ENCODE results near the gene GRB10.
"Not testable (repeated sequence)": the region's sequence is repeated elsewhere in the genome, so short reads cannot be mapped to it uniquely, and the experiment has no call there.

The GRB10 gene

GRCh38 chr7:50599385-50599784 lies 183.3 kb downstream of the GRB10 start:
- no peak for DNase-seq

DNA sequence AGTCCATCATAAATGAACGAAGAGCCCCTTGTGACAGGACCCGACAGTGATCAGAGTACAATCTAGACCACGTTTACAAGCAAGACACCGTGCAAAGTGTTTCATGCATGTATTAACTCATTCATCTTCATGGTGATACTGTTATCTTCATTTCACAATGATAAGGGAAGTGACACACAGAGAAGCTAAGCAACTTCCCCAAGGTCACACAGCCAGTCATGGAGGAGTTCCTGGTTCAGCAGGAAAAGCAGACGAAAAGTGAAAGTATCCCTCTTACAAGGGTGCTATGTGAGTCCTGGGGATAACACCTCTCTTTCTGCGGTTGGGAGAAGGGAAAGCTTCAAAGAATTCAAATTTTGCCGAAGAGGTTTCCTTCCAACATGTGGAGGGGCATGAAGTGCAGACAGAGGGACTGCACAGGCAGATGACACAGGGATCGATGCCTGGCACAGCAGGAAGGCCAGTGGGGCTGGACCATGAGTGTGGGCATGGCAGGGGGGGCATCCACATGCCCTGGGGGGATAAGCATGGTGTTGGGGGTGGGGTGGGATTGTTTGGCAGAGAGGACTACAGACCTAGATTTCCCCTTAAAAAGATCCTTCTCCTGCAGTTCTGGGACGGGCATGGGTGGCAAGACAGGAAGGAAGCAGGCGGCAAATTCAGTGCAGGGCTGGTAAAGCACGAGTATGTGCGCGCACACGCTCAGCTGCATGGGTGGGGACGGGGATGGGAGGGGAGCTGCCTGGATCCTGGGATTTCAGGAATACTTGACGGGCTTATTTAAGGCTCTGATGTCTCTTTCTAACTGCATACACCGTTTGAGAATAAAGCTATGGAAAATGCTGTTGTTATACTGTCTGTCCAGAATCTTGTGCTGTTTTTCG lies 184.0 kb downstream of the GRB10 start:
- DNase-seq, result no peak

DNA sequence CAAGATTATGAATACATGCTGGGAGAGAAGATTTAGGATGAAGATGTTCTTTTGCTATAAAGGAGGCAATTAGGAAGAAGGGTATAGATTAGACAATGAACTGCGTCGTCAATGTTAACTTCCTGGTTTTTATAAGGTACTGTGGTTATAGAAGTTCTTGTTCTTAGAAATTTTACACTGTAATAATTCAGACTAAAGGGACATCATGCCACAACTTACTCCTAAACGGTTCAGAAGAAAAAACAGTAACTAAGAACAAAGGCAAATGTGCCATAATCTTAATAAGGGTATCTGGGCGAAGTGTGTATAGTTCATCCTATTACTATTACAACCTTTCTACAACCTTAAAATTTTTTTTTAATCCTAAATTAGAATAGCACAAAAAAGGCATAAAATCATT lies 186.2 kb downstream of the GRB10 start:
- DNase-seq, result no peak

DNA sequence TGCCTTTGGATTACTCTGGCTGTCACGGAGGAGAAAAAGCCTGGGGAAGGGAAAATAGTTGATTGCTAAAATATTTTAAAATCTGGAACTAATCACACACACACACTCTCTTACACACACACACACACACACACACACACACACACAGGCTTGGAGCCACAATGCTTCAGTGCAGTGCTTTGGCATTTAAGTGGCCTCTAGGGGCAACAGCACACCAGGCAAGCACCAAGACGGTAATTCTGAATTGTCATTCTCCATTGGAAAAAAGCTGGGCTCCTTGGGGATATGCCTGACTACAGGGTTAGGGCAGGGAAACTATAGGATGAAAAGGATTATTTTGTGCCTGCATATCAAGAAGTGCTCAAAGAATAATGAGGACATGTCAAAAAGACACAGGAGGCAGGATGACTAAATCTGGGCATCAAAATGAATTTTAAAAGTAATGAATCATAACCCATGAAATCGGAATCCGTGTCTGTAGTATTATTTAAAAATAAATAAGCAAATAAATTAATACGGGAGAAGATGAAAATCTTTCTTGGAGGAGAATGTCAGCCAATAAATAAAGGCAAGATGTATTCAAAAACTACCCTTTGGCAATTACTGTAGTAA lies 187.1 kb downstream of the GRB10 start:
- DNase-seq, result peak; percentile 22

GRCh38 chr7:50594734-50595485 lies 187.8 kb downstream of the GRB10 start:
- DNase-seq, result no peak

DNA sequence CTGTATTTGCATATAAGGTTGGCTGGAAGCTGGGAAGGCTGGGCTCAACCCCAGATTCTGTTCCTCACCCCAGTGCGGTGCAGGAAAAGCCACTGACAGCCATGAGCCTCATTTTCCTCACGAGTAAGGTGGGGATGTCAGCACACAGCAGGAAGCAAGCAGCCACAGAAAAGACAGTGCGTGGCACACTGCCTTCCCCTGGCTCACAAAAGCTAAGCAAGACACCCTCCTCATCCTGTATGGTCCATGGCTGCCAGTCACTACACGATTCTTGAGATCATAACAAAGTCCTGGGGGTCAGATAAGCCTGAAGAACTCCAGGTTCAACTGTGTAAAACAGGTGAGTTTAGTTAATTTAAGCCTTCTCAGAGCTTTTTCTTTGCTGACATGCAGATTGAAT lies 188.6 kb downstream of the GRB10 start:
- DNase-seq, result no peak

DNA sequence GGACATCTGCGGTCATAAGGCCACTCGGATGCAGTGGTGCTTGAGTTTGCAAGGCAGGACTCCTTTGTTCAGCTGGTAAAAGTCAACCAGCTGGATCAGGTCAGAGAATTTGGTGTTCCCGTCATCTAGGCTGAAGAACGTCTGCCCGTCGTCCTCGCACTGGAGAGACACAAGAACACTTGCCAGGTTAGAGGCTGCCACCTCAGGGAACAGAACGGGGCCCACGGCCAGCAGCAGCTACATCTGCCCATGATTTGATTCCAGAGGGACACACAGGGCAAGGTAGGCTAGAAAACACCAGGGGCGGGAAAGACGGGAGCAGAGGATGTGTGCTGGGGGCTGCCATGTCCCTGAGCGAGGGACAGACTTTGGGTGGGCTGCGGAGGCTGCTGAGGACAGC lies 189.8 kb downstream of the GRB10 start:
- DNase-seq, result no peak

DNA sequence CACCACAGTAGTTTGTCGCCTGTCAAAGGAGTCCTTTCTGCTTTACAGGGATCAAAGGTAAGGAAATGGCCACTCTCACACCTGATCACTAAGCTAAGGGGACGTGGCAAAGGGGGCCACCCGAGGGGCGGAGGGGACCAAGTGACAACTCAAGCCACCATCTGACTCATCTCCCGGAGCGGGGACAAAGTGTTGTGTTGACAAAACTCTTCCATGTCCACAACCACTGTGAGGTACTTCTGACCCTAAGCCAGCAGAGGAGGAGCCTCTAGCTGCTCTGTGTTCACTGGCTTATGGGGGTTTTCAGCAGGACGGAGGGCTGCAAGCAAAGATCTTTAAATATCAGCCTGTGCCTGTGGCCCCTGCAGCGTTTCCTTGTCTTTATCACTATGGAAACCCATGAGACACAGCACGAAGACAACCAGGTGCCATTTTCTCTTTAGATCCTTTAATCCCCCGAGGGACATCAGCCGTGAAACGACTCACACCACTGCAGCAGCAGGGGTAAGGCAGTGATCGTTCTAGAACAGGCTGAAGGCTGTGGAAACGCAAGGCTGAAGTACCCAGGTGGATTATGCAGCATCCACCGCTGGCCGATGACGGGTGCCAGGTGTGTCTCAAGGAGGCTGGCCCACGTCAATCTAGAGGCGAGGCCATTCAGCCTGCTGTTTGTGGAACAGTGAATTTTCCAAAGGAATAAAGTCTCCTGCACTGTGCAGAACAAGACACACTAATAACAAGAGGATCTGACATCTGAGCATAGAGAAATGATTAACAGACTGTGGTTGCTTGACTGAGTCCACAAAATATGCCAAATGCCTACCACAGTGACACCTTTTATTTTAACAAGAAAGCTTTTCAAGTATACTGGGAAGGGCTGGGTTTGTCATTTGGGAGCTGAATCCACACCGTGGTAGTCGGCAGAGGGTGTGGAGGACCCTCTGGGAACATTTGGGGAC lies 190.9 kb downstream of the GRB10 start:
- no peak for DNase-seq

GRCh38 chr7:50591098-50591479 lies 191.6 kb downstream of the GRB10 start:
- DNase-seq, result no peak

DNA sequence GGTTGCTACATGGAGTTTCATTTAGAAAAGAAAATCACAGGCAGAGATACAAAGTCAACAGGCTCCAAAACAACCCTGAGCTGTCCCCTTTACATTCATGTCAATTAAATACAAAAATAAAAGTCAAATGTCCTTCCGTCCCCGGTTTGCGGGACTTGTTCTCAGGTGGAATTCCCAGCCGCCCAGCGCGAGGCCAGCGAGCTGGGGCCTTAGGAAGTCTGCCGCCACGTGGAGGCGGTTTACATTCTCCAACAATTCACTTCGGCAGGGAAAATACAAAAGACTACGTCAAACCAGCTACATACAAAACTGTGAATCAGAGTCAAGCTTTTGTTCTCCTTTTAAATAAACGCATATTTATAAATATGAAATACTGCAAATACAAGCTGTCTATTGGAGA lies 192.2 kb downstream of the GRB10 start:
- no peak for DNase-seq

- DNase-seq, result no peak
Measured at GRCh38 chr7:50589364-50589763, 193.3 kb downstream of the GRB10 start.

DNA sequence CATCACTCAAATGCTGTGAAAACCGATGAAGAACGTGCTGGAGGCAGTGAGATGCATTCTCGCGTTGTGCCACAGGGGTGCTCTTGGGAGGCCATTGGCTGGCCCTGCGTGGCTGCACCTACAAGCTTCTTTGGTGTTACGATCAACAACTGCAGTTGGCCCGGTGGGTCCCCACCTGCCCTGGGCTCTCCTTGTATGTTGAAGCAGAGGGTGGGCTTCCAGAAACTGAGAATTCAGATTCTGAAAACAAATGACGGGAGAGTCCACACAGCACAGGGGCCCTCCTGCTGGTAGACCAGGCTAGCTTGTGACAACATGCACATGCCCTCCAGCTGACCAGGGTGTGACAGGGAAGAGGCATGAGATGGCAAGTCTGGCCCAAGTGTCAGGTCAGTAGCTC lies 193.8 kb downstream of the GRB10 start:
- DNase-seq, result no peak

- no peak for DNase-seq
Measured at GRCh38 chr7:50587737-50588136, 195.0 kb downstream of the GRB10 start.

- DNase-seq, result no peak
Measured at GRCh38 chr7:50584793-50585408, 197.8 kb downstream of the GRB10 start.

DNA sequence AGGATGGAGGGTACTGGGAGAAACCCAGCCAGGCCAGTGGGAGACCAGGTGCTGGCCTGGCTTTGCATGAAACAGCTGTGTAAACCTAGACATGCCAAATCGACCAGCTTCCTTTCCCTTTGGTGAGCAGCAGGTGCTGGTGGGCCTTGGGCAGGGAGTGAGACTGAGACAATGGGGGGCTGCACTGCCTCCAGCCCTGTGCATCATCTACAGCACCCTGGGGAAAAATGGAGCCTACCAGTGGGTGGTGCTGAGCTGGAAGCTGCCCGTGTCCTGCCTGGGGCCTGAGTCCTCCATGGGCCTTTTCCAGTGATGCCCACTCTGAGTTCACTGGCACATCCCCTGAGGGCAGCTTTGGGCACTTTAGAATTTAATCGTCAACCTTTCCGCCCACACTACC lies 198.3 kb downstream of the GRB10 start:
- no peak for DNase-seq

DNA sequence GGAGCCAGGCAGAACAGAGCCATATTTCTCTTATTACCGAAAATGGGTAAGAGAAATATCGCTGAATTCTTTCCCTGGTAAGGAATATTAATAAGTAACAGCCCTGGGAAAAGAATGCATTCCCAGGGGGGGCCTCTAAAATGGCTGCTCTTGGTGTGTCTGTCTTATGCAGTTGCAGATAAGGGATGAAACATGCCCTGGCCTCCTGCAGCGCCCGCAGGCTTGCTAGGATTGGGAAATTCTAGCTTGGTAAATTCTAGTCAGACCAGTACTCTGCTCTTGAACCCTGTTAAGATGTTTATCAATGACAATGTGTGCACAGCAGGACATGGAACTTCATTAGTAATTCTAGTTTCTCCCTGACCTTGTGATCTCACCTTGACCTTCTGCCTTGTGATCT lies 199.4 kb downstream of the GRB10 start:
- DNase-seq, result not testable (repeated sequence)

- not testable (repeated sequence) for DNase-seq
Measured at GRCh38 chr7:50582271-50582670, 200.4 kb downstream of the GRB10 start.

GRCh38 chr7:50580666-50581065 lies 202.0 kb downstream of the GRB10 start:
- not testable (repeated sequence) for DNase-seq

- no peak for DNase-seq
Measured at GRCh38 chr7:50580057-50580456, 202.6 kb downstream of the GRB10 start.

- not testable (repeated sequence) for DNase-seq
Measured at GRCh38 chr7:50578105-50578504, 204.6 kb downstream of the GRB10 start.

DNA sequence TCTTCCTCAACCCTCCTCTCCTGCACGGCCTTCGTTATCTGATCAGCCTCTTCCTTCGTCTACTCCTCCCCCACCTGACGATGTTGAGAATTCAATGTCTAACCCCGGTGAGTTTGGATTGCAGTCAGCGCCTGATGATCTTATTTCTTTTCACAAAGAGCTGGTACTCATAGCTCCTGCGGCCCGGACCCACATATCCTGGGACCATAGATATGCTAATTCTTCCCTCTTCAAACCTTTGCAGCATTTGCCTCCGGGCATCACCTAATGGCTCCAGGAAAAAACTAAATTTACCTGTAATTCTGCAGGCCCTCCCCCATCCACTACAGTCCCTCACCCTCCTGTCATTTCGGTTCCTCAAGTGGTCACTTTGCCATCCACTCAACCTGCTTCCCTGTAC lies 205.1 kb downstream of the GRB10 start:
- DNase-seq, result no peak

DNA sequence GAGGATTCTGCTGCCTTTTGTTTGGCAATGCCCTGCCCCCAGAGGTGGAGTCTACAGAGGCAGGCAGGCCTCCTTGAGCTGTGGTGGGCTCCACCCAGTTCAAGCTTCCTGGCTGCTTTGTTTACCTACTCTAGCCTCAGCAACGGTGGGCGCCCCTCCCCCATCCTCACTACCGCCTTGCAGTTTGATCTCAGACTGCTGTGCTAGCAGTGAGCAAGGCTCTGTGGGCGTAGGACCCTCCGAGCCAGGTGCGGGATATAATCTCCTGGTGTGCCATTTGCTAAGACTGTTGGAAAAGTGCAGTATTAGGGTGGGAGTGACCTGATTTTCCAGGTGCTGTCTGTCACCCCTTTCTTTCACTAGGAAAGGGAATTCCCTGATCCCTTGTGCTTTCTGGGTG lies 206.3 kb downstream of the GRB10 start:
- DNase-seq, result not testable (repeated sequence)
